OCI-LY7 (cell line): ENCODE data around the gene ZNF66. TPM values are rescaled to one million over a fixed set of nuclear protein-coding genes. Genes with fewer than 3 reads are reported as not detected.
"Not testable (repeated sequence)": the region's sequence is repeated elsewhere in the genome, so short reads cannot be mapped to it uniquely, and the experiment has no call there.

ENCODE experiments used
- Bru-seq: library from RNA; stranded (reverse); fragments of 400-500 nt; gene quantifications from one replicate; lab custom pipeline; 2021; lab: Mats Ljungman, UMichigan
- BruChase-seq, 2 experiments: library from RNA; stranded (reverse); fragments of 400-500 nt; gene quantifications; one replicate each; lab custom pipeline; 2021; lab: Mats Ljungman, UMichigan
- BruUV-seq: library from RNA; stranded (reverse); fragments of 400-500 nt; replicated peaks from 2 replicates; lab custom pipeline; 2021; lab: Mats Ljungman, UMichigan
- CTCF ChIA-PET: fragments of 300-600 bp; sonication (Branson Sonifier 250); formaldehyde crosslinking; loops from one replicate; lab custom pipeline; 2022; ENCODE audit warnings: antibody characterized with exemption; ENCODE audit not compliant: unreplicated experiment; lab: Charles Lee
- POLR2A ChIA-PET: fragments of 300-600 bp; sonication (Branson Sonifier 250); formaldehyde crosslinking; loops from one replicate; lab custom pipeline; 2022; ENCODE audit warnings: antibody characterized with exemption; lab: Charles Lee
- DNase-seq: peaks from one replicate; pipeline ENCODE4 v3.0.0-alpha.2; 2015; ENCODE audit warnings: low spot score
- H2AFZ ChIP-seq: fragments of 200-600 bp; sonication (generic), shearing (Covaris generic); 2 replicates; pipeline ENCODE4 v1.6.1; 2014; ENCODE audit warnings: mild to moderate bottlenecking, antibody characterized with exemption, low read length, moderate library complexity
- H3K27ac ChIP-seq: fragments of 200-600 bp; sonication (generic); 2 replicates; pipeline ENCODE4 v1.5.1; 2014; ENCODE audit warnings: mixed run types, low read depth, mild to moderate bottlenecking, moderate library complexity, low read length, inconsistent platforms; ENCODE audit not compliant: poor library complexity, severe bottlenecking
- H3K36me3 ChIP-seq: fragments of 200-600 bp; sonication (generic); 2 replicates; pipeline ENCODE4 v1.6.1; 2014; ENCODE audit warnings: mild to moderate bottlenecking, antibody characterized with exemption, low read length, moderate library complexity, mixed read lengths; ENCODE audit not compliant: insufficient read depth
- H3K4me1 ChIP-seq: fragments of 200-600 bp; sonication (generic); 2 replicates; pipeline ENCODE4 v1.5.1; 2014; ENCODE audit warnings: mild to moderate bottlenecking, low read length; ENCODE audit not compliant: insufficient read depth, poor library complexity, severe bottlenecking
- H3K4me2 ChIP-seq: fragments of 200-600 bp; sonication (generic); 2 replicates; pipeline ENCODE4 v1.6.1; 2014; ENCODE audit warnings: mild to moderate bottlenecking, low read length
- H3K4me3 ChIP-seq: fragments of 200-600 bp; sonication (generic); 2 replicates; pipeline ENCODE4 v1.5.1; 2014; ENCODE audit warnings: mild to moderate bottlenecking, low read depth, low read length; ENCODE audit not compliant: poor library complexity, severe bottlenecking
- H3K79me2 ChIP-seq: fragments of 200-600 bp; sonication (generic); 2 replicates; pipeline ENCODE4 v1.6.1; 2016; ENCODE audit warnings: low read depth, mild to moderate bottlenecking, low read length, moderate library complexity, mixed read lengths; ENCODE audit not compliant: insufficient read depth
- H3K9me2 ChIP-seq: fragments of 200-600 bp; sonication (generic); 2 replicates; pipeline ENCODE4 v1.6.1; 2016; ENCODE audit warnings: mild to moderate bottlenecking, low read length, mixed read lengths; ENCODE audit not compliant: insufficient read depth
- H3K9me3 ChIP-seq: fragments of 200-600 bp; sonication (generic); 2 replicates; pipeline ENCODE4 v1.6.1; 2014; ENCODE audit warnings: mild to moderate bottlenecking, mixed run types, low read length, mixed read lengths
- H4K20me1 ChIP-seq: fragments of 200-600 bp; sonication (generic); 2 replicates; pipeline ENCODE4 v1.6.1; 2014; ENCODE audit warnings: mild to moderate bottlenecking, antibody characterized with exemption, low read length, moderate library complexity, mixed read lengths; ENCODE audit not compliant: insufficient read depth
- EZH2phosphoT487 ChIP-seq: fragments of 200-600 bp; sonication (generic); IDR thresholded peaks from 2 replicates; pipeline ENCODE4 v1.6.1; 2018; ENCODE audit warnings: low read depth, borderline replicate concordance, mild to moderate bottlenecking, mixed run types, antibody characterized with exemption, low read length, moderate library complexity, mixed read lengths
- intact Hi-C: fragments of 100-400 bp; cut with micrococcal nuclease; formaldehyde crosslinking; loops from one replicate; pipeline ENCODE4 v1.10.0; 2022; ENCODE audit not compliant: unreplicated experiment
- long read RNA-seq: library from polyadenylated mRNA; stranded (forward); transcript quantifications from one replicate; pipeline ENCODE4 v2.0.0, GENCODE V29; 2022
- total RNA-seq, 2 experiments: library from RNA; depleted of rRNA in 1 of 2; stranded (reverse); fragments of >200 nt in 1 of 2; shearing (Covaris generic) in 1 of 2; gene quantifications; 2 replicates each; pipeline ENCODE4 v1.2.3, GENCODE V29; 2014 to 2022
- TF ChIP-seq, protein P1 (sequence below): fragments of 200-600 bp; sonication (generic); conservative IDR thresholded peaks from 2 replicates; pipeline ENCODE4 v1.5.1; 2014; ENCODE audit warnings: mild to moderate bottlenecking, antibody characterized with exemption, low read length, moderate library complexity, mixed read lengths

ZNF66 gene
- 32.4 and 34.2 TPM in 2 replicates for total RNA-seq (2014; rRNA removed; shearing (Covaris generic))
- total RNA-seq (2022): 28.4 and 39.6 TPM in 2 replicates
- percentile 88 among the genes with signal in this experiment for Bru-seq, nascent RNA
- percentile 91 among the genes with signal in this experiment for BruChase-seq, experiment 1, labeled RNA remaining after a 6-hour chase
- percentile 91 among the genes with signal in this experiment for BruChase-seq, experiment 2, labeled RNA remaining after a 2-hour chase
- long read RNA-seq, partial matches to known transcripts: 1 of 6 reads
- long read RNA-seq, other reads (novel, unspliced or antisense): 5 of 6 reads

DNA sequence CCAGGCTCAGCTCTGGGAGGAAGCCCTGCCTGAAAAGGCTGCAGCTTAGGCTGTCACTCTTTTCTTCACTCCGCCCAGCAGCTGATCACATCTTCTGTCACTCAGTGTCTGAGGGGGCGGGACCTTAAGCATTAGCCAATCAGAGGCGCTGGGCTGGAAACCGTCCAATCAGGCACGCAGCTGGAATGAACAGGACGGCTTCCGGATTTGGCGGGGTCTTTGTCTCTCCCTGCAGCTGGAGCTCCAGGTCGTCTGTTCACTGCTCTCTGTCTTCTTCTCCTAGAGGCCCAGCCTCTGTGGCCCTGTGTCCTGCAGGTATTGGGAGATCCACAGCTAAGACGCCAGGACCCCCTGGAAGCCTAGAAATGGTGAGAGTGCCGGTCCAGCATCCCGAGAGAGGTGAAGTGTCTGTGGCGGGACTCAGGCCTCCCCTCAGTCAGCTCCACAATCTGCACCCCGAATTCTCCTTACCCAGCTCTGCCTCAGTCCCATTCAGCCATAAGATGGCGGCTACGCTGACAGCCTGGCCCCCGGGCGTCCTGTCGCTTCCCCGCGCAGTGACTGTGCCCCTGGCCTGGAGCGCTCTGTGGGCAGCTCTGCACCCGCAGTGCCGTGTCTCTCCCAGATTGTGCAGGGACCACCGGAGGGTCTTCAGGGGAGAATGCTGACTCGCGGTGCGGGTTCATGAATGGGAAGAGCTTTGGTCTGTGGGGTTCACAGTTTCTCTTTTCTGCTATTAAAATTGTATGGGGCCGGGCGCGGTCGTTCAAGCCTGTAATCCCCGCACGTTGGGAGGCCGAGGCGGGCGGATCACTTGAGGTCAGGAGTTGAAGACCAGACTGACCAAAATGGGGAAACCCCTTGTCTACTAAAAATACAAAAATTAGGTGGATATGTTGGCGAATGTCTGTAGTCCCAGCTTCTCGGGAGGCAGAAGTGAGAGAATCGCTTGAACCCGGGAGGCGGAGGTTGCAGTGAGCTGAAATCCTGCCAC, at the start of gene ZNF66:
ZNF66 (plus strand) TSS at position 222 of the 994 bp plus-strand sequence; CDS start at position 366, 144 bp downstream.
- TF ChIP-seq, protein P1, sequence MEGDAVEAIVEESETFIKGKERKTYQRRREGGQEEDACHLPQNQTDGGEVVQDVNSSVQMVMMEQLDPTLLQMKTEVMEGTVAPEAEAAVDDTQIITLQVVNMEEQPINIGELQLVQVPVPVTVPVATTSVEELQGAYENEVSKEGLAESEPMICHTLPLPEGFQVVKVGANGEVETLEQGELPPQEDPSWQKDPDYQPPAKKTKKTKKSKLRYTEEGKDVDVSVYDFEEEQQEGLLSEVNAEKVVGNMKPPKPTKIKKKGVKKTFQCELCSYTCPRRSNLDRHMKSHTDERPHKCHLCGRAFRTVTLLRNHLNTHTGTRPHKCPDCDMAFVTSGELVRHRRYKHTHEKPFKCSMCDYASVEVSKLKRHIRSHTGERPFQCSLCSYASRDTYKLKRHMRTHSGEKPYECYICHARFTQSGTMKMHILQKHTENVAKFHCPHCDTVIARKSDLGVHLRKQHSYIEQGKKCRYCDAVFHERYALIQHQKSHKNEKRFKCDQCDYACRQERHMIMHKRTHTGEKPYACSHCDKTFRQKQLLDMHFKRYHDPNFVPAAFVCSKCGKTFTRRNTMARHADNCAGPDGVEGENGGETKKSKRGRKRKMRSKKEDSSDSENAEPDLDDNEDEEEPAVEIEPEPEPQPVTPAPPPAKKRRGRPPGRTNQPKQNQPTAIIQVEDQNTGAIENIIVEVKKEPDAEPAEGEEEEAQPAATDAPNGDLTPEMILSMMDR: no peak
- TF ChIP-seq EZH2phosphoT487: no peak
- H3K9me2 ChIP-seq: no peaks in the 10 kb centered on the region
- H3K27ac ChIP-seq: peak within 1 kb of the TSS; percentile 77
- no TSS peak for BruUV-seq
- peak within 1 kb of the TSS; percentile 35; the same call in 1 of the 2 replicates for H2AFZ ChIP-seq
- peaks cover 39% of the 10 kb centered on the region for H3K36me3 ChIP-seq
- peaks cover 47% of the 10 kb centered on the region for H3K79me2 ChIP-seq
- intact Hi-C loops: loop anchor here (1.0 to 10.0 kb wide), 3 partner anchors 147 to 548 kb away; partner anchors contain the start of genes ZNF708, ZNF737 and ZNF85
- H3K9me3 ChIP-seq: peaks cover 21% of the 10 kb centered on the region; the same call in 1 of the 2 replicates
- no peaks in the 10 kb centered on the region for H4K20me1 ChIP-seq
- POLR2A ChIA-PET: interaction anchor here (0.6 to 3.0 kb wide), 21 partner anchors 9 to 1654 kb away, joined by 3 to 19 read pairs (median 4); partner anchors contain the start of genes ZNF430, ZNF431, ZNF737 and ZNF85
- CTCF ChIA-PET: no interaction called here
- H3K4me2 ChIP-seq: peak within 1 kb of the TSS; percentile 75
- DNase-seq: peak; percentile 99
- peaks cover 3% of the 10 kb centered on the region for H3K4me1 ChIP-seq
- peak within 1 kb of the TSS; percentile 85 for H3K4me3 ChIP-seq

- CTCF ChIA-PET, DNase-seq, H3K4me2 ChIP-seq, POLR2A ChIA-PET, H2AFZ ChIP-seq, H3K4me3 ChIP-seq, H3K9me3 ChIP-seq, H4K20me1 ChIP-seq, H3K36me3 ChIP-seq, BruUV-seq, H3K79me2 ChIP-seq, H3K9me2 ChIP-seq, intact Hi-C loops, H3K4me1 ChIP-seq, H3K27ac ChIP-seq: not testable (repeated sequence)
Measured at GRCh38 chr19:20750169-20750568, 25.9 kb upstream of the ZNF66 start.

- H3K4me2 ChIP-seq, H3K79me2 ChIP-seq, H4K20me1 ChIP-seq, H3K27ac ChIP-seq, H3K4me3 ChIP-seq, H3K9me3 ChIP-seq, DNase-seq, H2AFZ ChIP-seq, H3K4me1 ChIP-seq, CTCF ChIA-PET, POLR2A ChIA-PET, H3K36me3 ChIP-seq, BruUV-seq, H3K9me2 ChIP-seq, intact Hi-C loops: not testable (repeated sequence)
Measured at GRCh38 chr19:20752291-20752690, 23.8 kb upstream of the ZNF66 start.

GRCh38 chr19:20769225-20769736, 6.8 kb upstream of the ZNF66 start:
- BruUV-seq, H2AFZ ChIP-seq, DNase-seq, H3K9me3 ChIP-seq, H3K4me2 ChIP-seq, CTCF ChIA-PET, H3K4me1 ChIP-seq, H3K27ac ChIP-seq, POLR2A ChIA-PET, H3K36me3 ChIP-seq, H4K20me1 ChIP-seq, H3K9me2 ChIP-seq, H3K4me3 ChIP-seq, intact Hi-C loops, H3K79me2 ChIP-seq: not testable (repeated sequence)
